ENCODE measurements around the gene MYOF. TPM values are rescaled to one million over a fixed set of nuclear protein-coding genes. Genes with fewer than 3 reads are reported as not detected.

Gene MYOF
- total and polyA plus RNA-seq, 2 of the 8 experiments (the other 6 are each of a cell fraction or from before 2014, with no cell fraction given): 0.98 to 2.3 TPM

GRCh38 chr10:93346108-93346507 is 136.0 kb downstream of the MYOF start (continued):
- no peak for TF ChIP-seq CHD7 (IDR thresholded peaks at IDR 0.05; ENCODE audit: insufficient replicate concordance, low read length)
- no peak for TF ChIP-seq SIN3A (conservative IDR thresholded peaks at IDR 0.05 in 1 of 2, IDR thresholded peaks at IDR 0.05 in 1 of 2; ENCODE audit: low read depth in 1 of 2, low read length in 2 of 2)
- TF ChIP-seq RNF2 (IDR thresholded peaks at IDR 0.05; ENCODE audit: borderline replicate concordance, low read depth, low read length, missing control alignments, poor library complexity, severe bottlenecking): no peak
- TF ChIP-seq CEBPB (IDR thresholded peaks at IDR 0.05; ENCODE audit: low read depth, low read length): no peak
- TF ChIP-seq BCL11A (IDR thresholded peaks at IDR 0.05; ENCODE audit: low read depth in 2 of 2, low read length in 2 of 2): no peak
- no peak for TF ChIP-seq EGR1 (IDR thresholded peaks at IDR 0.05; ENCODE audit: borderline replicate concordance, low read depth, low read length)
- no peak for TF ChIP-seq ZNF274 (IDR thresholded peaks at IDR 0.05; ENCODE audit: borderline replicate concordance, extremely low read depth, low read length)
- TF ChIP-seq RFX5 (IDR thresholded peaks at IDR 0.05; ENCODE audit: borderline replicate concordance, low read depth, low read length): no peak
- TF ChIP-seq SP1 (IDR thresholded peaks at IDR 0.05; ENCODE audit: low read depth, low read length): no peak
